Astrocyte of the cerebellum (primary cell): ENCODE results near the gene RALGDS.
"Not testable (repeated sequence)": the region's sequence is repeated elsewhere in the genome, so short reads cannot be mapped to it uniquely, and the experiment has no call there.

ENCODE experiments used
- DNase-seq: peaks from one replicate; pipeline ENCODE4 v3.0.0-alpha.2; 2011; ENCODE audit warnings: low read depth
- H3K4me3 ChIP-seq: 2 replicates; pipeline ENCODE4 v1.5.1; 2011; ENCODE audit warnings: mild to moderate bottlenecking, low read depth, low read length, moderate library complexity
- CTCF ChIP-seq: IDR thresholded peaks from 2 replicates; pipeline ENCODE4 v1.5.1; 2012; ENCODE audit warnings: low read length, low read depth, moderate library complexity, mild to moderate bottlenecking; ENCODE audit errors: missing control alignments
- in situ Hi-C: cut with HindIII; loops from 2 replicates; pipeline ENCODE4 v1.10.0; 2017; ENCODE audit warnings: low sequenced_read_pairs

Gene RALGDS

GRCh38 chr9:133063159-133063499 lies 57.9 kb downstream of the RALGDS start:
- DNase-seq: no peak
- TF ChIP-seq CTCF: no peak
- in situ Hi-C loops: no loop called here
- no peak overlapping the region for H3K4me3 ChIP-seq

- in situ Hi-C loops, H3K4me3 ChIP-seq, DNase-seq: not testable (repeated sequence)
Measured at GRCh38 chr9:133062569-133062968, 58.5 kb downstream of the RALGDS start.

- in situ Hi-C loops, H3K4me3 ChIP-seq, DNase-seq: not testable (repeated sequence)
Measured at GRCh38 chr9:133061764-133062145, 59.3 kb downstream of the RALGDS start, which contains the start of gene CEL. Gene CEL (plus strand): TSS chr9:133061981. CDS start chr9:133062003, 22 bp downstream.

- DNase-seq, H3K4me3 ChIP-seq, in situ Hi-C loops: not testable (repeated sequence)
Measured at GRCh38 chr9:133061019-133061763, 59.8 kb downstream of the RALGDS start.

- no peak for TF ChIP-seq CTCF
- in situ Hi-C loops: no loop called here
- DNase-seq: no peak
- H3K4me3 ChIP-seq: no peak overlapping the region
Measured at GRCh38 chr9:133060417-133060841, 60.6 kb downstream of the RALGDS start.

- DNase-seq: no peak
- in situ Hi-C loops: no loop called here
- no peak for TF ChIP-seq CTCF
- H3K4me3 ChIP-seq: no peak overlapping the region
Measured at GRCh38 chr9:133059623-133060022, 61.4 kb downstream of the RALGDS start.

- no peak for TF ChIP-seq CTCF
- in situ Hi-C loops: no loop called here
Measured at GRCh38 chr9:133058550-133059320, 62.3 kb downstream of the RALGDS start.

GRCh38 chr9:133058071-133058470 lies 63.0 kb downstream of the RALGDS start:
- no peak overlapping the region for H3K4me3 ChIP-seq
- no peak for TF ChIP-seq CTCF
- no peak for DNase-seq
- in situ Hi-C loops: no loop called here

More at GRCh38 chr9:133058550-133059320, 62.3 kb downstream of the RALGDS start:
- H3K4me3 ChIP-seq: no peak overlapping the region
- DNase-seq: no peak
